ENCODE data around the gene PHLDB3. TPM values are rescaled to one million over a fixed set of nuclear protein-coding genes. Genes with fewer than 3 reads are reported as not detected.

Gene PHLDB3
- total RNA-seq, 4 donors from 2014 or later: 1.9 to 5.7 (median 3.5) TPM

GRCh38 chr19:43471091-43471490 is 33.5 kb downstream of the PHLDB3 start:
- TF ChIP-seq, protein P1, sequence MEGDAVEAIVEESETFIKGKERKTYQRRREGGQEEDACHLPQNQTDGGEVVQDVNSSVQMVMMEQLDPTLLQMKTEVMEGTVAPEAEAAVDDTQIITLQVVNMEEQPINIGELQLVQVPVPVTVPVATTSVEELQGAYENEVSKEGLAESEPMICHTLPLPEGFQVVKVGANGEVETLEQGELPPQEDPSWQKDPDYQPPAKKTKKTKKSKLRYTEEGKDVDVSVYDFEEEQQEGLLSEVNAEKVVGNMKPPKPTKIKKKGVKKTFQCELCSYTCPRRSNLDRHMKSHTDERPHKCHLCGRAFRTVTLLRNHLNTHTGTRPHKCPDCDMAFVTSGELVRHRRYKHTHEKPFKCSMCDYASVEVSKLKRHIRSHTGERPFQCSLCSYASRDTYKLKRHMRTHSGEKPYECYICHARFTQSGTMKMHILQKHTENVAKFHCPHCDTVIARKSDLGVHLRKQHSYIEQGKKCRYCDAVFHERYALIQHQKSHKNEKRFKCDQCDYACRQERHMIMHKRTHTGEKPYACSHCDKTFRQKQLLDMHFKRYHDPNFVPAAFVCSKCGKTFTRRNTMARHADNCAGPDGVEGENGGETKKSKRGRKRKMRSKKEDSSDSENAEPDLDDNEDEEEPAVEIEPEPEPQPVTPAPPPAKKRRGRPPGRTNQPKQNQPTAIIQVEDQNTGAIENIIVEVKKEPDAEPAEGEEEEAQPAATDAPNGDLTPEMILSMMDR (IDR thresholded peaks at IDR 0.05; ENCODE audit: low read depth): no peak

- TF ChIP-seq, protein P1 (IDR thresholded peaks at IDR 0.05; ENCODE audit: low read depth): no peak
Observed at GRCh38 chr19:43470288-43470687, 34.3 kb downstream of the PHLDB3 start.

- TF ChIP-seq, protein P1 (IDR thresholded peaks at IDR 0.05; ENCODE audit: low read depth): no peak
Observed at GRCh38 chr19:43469160-43469480, 35.4 kb downstream of the PHLDB3 start.

DNA sequence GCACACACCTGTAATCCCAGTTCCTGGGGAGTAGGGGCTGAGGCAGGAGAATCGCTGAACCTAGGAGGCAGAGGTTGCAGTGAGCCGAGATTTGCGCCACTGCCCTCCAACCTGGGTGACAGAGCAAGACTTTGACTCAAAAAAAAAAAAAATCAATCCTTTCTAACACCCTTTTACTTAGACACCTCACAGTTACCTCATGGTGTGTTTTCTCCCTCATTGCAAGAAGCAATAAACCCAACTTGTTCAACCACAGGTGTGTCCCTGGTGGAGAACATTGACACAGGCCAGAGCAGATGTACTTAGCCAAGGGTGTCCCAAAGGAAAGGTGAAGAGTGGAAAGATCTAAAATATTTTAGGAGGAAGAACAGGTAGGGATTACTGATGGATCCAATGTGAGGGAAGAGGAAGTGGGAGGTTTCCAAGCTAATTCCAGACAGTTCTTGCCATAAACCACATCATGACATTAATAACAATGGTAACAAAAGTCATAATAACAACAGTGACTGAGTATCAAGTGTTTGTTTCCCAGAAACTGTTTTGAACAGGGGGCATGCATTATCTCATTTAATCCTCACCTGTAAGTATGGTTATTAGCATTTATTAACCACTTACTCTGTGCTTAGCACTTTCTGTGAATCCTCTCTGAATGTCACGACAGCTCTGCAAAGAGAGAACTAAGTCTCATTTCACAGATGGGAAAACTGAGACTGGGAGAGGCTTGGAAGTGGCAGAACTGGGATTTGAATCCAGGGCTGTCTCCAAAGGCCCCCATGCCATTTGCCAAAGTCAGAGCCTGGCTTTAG is 36.0 kb downstream of the PHLDB3 start:
- TF ChIP-seq, protein P1 (IDR thresholded peaks at IDR 0.05; ENCODE audit: low read depth): no peak

DNA sequence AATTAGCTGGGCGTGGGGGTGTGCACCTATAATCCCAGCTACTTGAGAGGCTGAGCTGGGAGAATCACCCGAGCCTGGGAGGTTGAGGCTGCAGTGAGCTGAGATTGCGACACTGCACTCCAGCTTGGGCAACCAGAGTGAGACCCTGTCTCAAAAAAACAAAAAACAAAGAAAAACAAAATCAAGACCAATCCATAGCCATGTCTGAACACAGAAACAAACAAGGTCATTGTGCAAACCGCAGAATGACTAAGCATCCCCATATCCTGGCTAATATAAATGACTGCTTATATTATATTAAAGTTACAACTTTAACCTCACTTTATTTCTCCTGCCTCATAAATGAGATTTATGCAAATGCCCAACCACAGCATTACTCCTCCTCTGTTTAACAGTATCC is 36.8 kb downstream of the PHLDB3 start:
- TF ChIP-seq, protein P1 (IDR thresholded peaks at IDR 0.05; ENCODE audit: low read depth): no peak

DNA sequence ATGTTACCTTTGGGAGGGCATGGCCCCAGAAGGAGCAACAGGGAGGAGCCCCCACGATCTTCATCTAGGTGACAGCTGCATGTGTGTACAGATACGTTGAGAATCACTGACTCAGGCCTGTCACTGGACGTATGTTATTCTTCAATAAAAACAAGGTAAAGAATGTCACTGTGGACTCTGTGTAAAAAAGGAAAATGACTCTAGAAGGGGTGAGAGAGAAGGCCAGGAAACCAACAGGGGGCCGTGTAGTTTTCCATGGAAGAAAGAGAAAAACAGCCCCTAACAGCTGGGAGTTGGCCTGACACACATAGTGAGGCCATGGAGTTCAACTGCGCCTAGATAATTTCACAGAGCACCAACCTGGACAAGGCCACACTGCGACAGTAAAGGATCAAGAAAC is 37.3 kb downstream of the PHLDB3 start:
- TF ChIP-seq, protein P1 (IDR thresholded peaks at IDR 0.05; ENCODE audit: low read depth): no peak

DNA sequence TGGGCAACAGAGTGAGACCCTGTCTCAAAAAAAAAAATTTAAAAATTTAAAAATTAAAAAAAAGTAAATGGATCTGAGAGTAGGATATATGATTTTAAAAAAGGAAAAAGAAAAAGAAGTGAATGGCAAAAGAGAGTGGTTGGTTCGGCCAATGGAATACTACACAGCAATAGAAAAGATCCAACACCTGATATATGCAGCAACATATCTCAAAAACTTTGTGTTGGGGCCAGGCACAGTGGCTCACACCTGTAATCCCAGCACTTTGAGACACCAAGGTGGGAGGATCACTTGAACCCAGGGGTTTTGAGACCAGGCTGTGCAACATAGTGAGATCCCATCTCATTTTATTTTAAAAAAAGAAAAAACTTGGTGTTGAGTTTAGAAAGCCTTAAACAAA is 37.8 kb downstream of the PHLDB3 start:
- TF ChIP-seq, protein P1 (IDR thresholded peaks at IDR 0.05; ENCODE audit: low read depth): no peak
